Measurements from ENCODE around the gene STX7.

The STX7 gene

DNA sequence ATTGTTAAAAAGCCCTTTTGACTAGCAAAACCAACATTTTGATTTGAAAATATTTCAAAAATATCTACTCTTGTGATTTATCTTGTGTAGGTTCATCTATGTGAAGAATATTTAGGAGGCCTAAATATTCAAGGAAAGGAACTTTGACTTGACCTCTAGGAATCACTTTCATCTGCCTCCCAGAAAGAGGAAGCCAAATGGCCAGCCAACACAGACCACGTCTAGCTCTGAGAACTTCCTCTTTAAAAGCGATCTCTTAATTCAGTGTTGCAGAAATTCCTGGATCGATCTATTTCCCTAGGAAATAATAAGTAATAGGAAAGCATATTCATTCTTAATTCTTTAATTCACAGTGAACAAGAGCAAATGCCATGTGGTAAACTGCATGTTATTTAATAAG, 102.1 kb downstream of the STX7 start:
- Histone ChIP-seq H3K4me2 (ENCODE audit: low read length) (no peak overlapping the region), H3K27me3 (ENCODE audit: low read depth, low read length) (peaks cover 32% of the 10 kb centered on the region), H3K9ac (ENCODE audit: low read length) (no peak overlapping the region)

GRCh38 chr6:132405143-132405915, 107.6 kb downstream of the STX7 start:
- H2AFZ ChIP-seq (ENCODE audit: low read depth, low read length) = no peak overlapping the region
- TF ChIP-seq EZH2phosphoT487 (IDR thresholded peaks at IDR 0.05; ENCODE audit: low read depth) = no peak
- TF ChIP-seq CTCF (IDR thresholded peaks at IDR 0.05; ENCODE audit: low read depth, low read length) = no peak
- H3K4me1 ChIP-seq (ENCODE audit: low read length) = peaks cover 42% of the 10 kb centered on the region
- no peaks in the 10 kb centered on the region for H3K36me3 ChIP-seq (replicated peaks; ENCODE audit: low read depth, low read length)
- H3K4me2 ChIP-seq (ENCODE audit: low read length) = peak overlapping the region; percentile 80
- no peak overlapping the region for H3K9ac ChIP-seq (ENCODE audit: low read length)
- H3K27me3 ChIP-seq (ENCODE audit: low read depth, low read length) = peaks cover 47% of the 10 kb centered on the region
- no peak overlapping the region for H3K27ac ChIP-seq (ENCODE audit: low read length)
- H3K9me3 ChIP-seq (ENCODE audit: insufficient read depth, low read length) = no peaks in the 10 kb centered on the region
- H3K79me2 ChIP-seq (ENCODE audit: low read length) = no peaks in the 10 kb centered on the region
- peaks cover 6% of the 10 kb centered on the region for H4K20me1 ChIP-seq (ENCODE audit: insufficient read depth, low read length)
- H3K4me3 ChIP-seq (ENCODE audit: low read length) = peak overlapping the region; percentile 41

More for the DNA sequence above, 102.1 kb downstream of the STX7 start:
- H3K79me2 ChIP-seq (ENCODE audit: low read length) = no peaks in the 10 kb centered on the region
- no peak for TF ChIP-seq EZH2phosphoT487 (IDR thresholded peaks at IDR 0.05; ENCODE audit: low read depth)
- TF ChIP-seq CTCF (IDR thresholded peaks at IDR 0.05; ENCODE audit: low read depth, low read length) = no peak
- H3K4me1 ChIP-seq (ENCODE audit: low read length) = peaks cover 39% of the 10 kb centered on the region
- H3K9me3 ChIP-seq (ENCODE audit: insufficient read depth, low read length) = peaks cover 4% of the 10 kb centered on the region; the same call in 1 of the 2 replicates
- no peak overlapping the region for H2AFZ ChIP-seq (ENCODE audit: low read depth, low read length)
- H4K20me1 ChIP-seq (ENCODE audit: insufficient read depth, low read length) = no peaks in the 10 kb centered on the region
- no peak overlapping the region for H3K27ac ChIP-seq (ENCODE audit: low read length)
- H3K4me3 ChIP-seq (ENCODE audit: low read length) = no peak overlapping the region
- H3K36me3 ChIP-seq (replicated peaks; ENCODE audit: low read depth, low read length) = no peaks in the 10 kb centered on the region

GRCh38 chr6:132404736-132405135, 108.2 kb downstream of the STX7 start:
- Histone ChIP-seq H4K20me1 (ENCODE audit: insufficient read depth, low read length) (peaks cover 6% of the 10 kb centered on the region), H3K36me3 (replicated peaks; ENCODE audit: low read depth, low read length) (no peaks in the 10 kb centered on the region), H3K79me2 (ENCODE audit: low read length) (no peaks in the 10 kb centered on the region), H3K4me3 (ENCODE audit: low read length) (peak overlapping the region; percentile 41), H3K27me3 (ENCODE audit: low read depth, low read length) (peaks cover 53% of the 10 kb centered on the region), H2AFZ (ENCODE audit: low read depth, low read length) (no peak overlapping the region), H3K4me1 (ENCODE audit: low read length) (peaks cover 42% of the 10 kb centered on the region), H3K9ac (ENCODE audit: low read length) (no peak overlapping the region), H3K4me2 (ENCODE audit: low read length) (peak overlapping the region; percentile 80), H3K9me3 (ENCODE audit: insufficient read depth, low read length) (no peaks in the 10 kb centered on the region), H3K27ac (ENCODE audit: low read length) (no peak overlapping the region)
- TF ChIP-seq CTCF (IDR thresholded peaks at IDR 0.05; ENCODE audit: low read depth, low read length) (no peak), EZH2phosphoT487 (IDR thresholded peaks at IDR 0.05; ENCODE audit: low read depth) (no peak)

- H3K9me3 ChIP-seq (ENCODE audit: insufficient read depth, low read length) = no peaks in the 10 kb centered on the region
- peak overlapping the region; percentile 41 for H3K4me3 ChIP-seq (ENCODE audit: low read length)
- H3K27me3 ChIP-seq (ENCODE audit: low read depth, low read length) = peaks cover 52% of the 10 kb centered on the region
- peaks cover 6% of the 10 kb centered on the region for H4K20me1 ChIP-seq (ENCODE audit: insufficient read depth, low read length)
- H3K4me2 ChIP-seq (ENCODE audit: low read length) = peak overlapping the region; percentile 80
- H2AFZ ChIP-seq (ENCODE audit: low read depth, low read length) = no peak overlapping the region
- H3K36me3 ChIP-seq (replicated peaks; ENCODE audit: low read depth, low read length) = no peaks in the 10 kb centered on the region
- no peaks in the 10 kb centered on the region for H3K79me2 ChIP-seq (ENCODE audit: low read length)
- peaks cover 42% of the 10 kb centered on the region for H3K4me1 ChIP-seq (ENCODE audit: low read length)
- no peak overlapping the region for H3K9ac ChIP-seq (ENCODE audit: low read length)
- TF ChIP-seq CTCF (IDR thresholded peaks at IDR 0.05; ENCODE audit: low read depth, low read length) = no peak
- TF ChIP-seq EZH2phosphoT487 (IDR thresholded peaks at IDR 0.05; ENCODE audit: low read depth) = no peak
- no peak overlapping the region for H3K27ac ChIP-seq (ENCODE audit: low read length)
Observed at GRCh38 chr6:132404330-132404729, 108.6 kb downstream of the STX7 start.
